ENCODE data around the gene MAP7D1. TPM values are rescaled to one million over a fixed set of nuclear protein-coding genes. Genes with fewer than 3 reads are reported as not detected.

MAP7D1 gene
- total RNA-seq, 1 experiment from 2014 or later: 49.9 TPM

DNA sequence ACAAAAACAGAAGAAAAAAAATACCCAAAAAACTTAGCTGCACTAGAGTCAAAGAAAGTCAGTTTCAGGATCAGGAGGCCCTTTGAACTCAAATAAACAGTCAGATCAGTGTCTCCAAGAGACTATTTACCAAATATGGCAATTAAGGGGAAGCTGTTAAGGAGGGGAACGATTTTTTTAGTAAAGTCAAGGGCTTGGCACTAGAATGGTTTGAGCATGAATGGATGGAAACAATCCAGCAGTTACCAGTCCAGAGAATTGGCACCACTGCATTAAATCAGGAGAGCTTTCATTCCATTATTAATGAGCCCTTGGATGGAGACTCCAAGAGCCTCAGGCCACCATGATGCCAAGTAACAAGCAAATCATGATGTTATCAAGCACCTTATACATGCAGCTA lies 13.8 kb upstream of the MAP7D1 start:
- Histone ChIP-seq H3K23ac (ENCODE audit: insufficient read length, low read depth, low read length) (no peak overlapping the region), H2BK120ac (ENCODE audit: low read depth, low read length, poor library complexity, severe bottlenecking) (no peak overlapping the region), H3K56ac (ENCODE audit: insufficient read length, low read depth, low read length) (no peak overlapping the region), H3K4me1 (ENCODE audit: insufficient read depth, low read length) (no peaks in the 10 kb centered on the region), H2BK12ac (ENCODE audit: insufficient read length, low read depth, low read length) (no peak overlapping the region), H3K4me2 (ENCODE audit: insufficient read depth, insufficient read length, low read length) (no peak overlapping the region), H4K8ac (replicated peaks; ENCODE audit: insufficient read length, low read depth, low read length) (no peak overlapping the region), H4K20me1 (ENCODE audit: control insufficient read depth, insufficient read depth, insufficient read length) (no peaks in the 10 kb centered on the region), H2AFZ (ENCODE audit: low read length) (no peak overlapping the region), H3K79me1 (ENCODE audit: insufficient read depth, low read depth, low read length, poor library complexity, severe bottlenecking) (no peaks in the 10 kb centered on the region), H2BK5ac (ENCODE audit: insufficient read length, low read length) (no peak overlapping the region), H2AK5ac (ENCODE audit: insufficient read length, low read length) (no peak overlapping the region), H3K9ac (ENCODE audit: extremely low read depth, insufficient read length, low read length) (no peak overlapping the region), H3K79me2 (ENCODE audit: insufficient read depth, low read length) (0 out of 2 replicates have a peak, but pooled peaks cover 3% of the 10 kb centered on the region), H3K27ac (ENCODE audit: insufficient read length, low read depth, low read length) (no peak overlapping the region), H2BK15ac (ENCODE audit: low read depth, low read length) (no peak overlapping the region), H4K91ac (ENCODE audit: insufficient read length, low read depth, low read length) (no peak overlapping the region), H4K5ac (ENCODE audit: insufficient read length, low read depth, low read length) (no peak overlapping the region), H3K14ac (ENCODE audit: insufficient read depth, low read length) (no peak overlapping the region), H3T11ph (ENCODE audit: low read length) (no peak overlapping the region), H3K18ac (ENCODE audit: insufficient read length, low read depth, low read length) (no peak overlapping the region), H3K4ac (ENCODE audit: low read depth, low read length) (no peak overlapping the region), H2BK20ac (ENCODE audit: low read depth, low read length, poor library complexity, severe bottlenecking) (no peak overlapping the region), H3K23me2 (ENCODE audit: insufficient read length, low read depth, low read length, poor library complexity, severe bottlenecking) (no peaks in the 10 kb centered on the region), H3K9me3 (ENCODE audit: control insufficient read depth, low read depth, low read length) (no peaks in the 10 kb centered on the region), H3K27me3 (ENCODE audit: insufficient read depth, low read length) (no peaks in the 10 kb centered on the region)
- TF ChIP-seq, protein P1, sequence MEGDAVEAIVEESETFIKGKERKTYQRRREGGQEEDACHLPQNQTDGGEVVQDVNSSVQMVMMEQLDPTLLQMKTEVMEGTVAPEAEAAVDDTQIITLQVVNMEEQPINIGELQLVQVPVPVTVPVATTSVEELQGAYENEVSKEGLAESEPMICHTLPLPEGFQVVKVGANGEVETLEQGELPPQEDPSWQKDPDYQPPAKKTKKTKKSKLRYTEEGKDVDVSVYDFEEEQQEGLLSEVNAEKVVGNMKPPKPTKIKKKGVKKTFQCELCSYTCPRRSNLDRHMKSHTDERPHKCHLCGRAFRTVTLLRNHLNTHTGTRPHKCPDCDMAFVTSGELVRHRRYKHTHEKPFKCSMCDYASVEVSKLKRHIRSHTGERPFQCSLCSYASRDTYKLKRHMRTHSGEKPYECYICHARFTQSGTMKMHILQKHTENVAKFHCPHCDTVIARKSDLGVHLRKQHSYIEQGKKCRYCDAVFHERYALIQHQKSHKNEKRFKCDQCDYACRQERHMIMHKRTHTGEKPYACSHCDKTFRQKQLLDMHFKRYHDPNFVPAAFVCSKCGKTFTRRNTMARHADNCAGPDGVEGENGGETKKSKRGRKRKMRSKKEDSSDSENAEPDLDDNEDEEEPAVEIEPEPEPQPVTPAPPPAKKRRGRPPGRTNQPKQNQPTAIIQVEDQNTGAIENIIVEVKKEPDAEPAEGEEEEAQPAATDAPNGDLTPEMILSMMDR (conservative IDR thresholded peaks at IDR 0.05): no peak
- no peak overlapping the region for H3K4me3 Mint-ChIP-seq
- WGBS (ENCODE audit: extremely low coverage, insufficient read length, low lambda C conversion rate): no CpG with 5 or more reads among the region's 1 CpG
- DNase-seq: no peak
- no peak overlapping the region for H3K27ac Mint-ChIP-seq
- H3K36me3 Mint-ChIP-seq (ENCODE audit: insufficient read depth in 1 of 3, low read depth in 3 of 3): peaks cover 9 to 36% (median 24%) of the 10 kb centered on the region in 3 experiments
- H3K27me3 Mint-ChIP-seq (ENCODE audit: low read depth): no peaks in the 10 kb centered on the region
- no peaks in the 10 kb centered on the region; a peak in 1 of 5 replicates for H3K9me3 Mint-ChIP-seq
- H3K4me1 Mint-ChIP-seq: peaks cover 0 to 3% of the 10 kb centered on the region in 2 experiments; a peak in 2 of 4 replicates
